Testis (tissue), 3 donors: ENCODE data around the gene LPAR5. TPM values are rescaled to one million over a fixed set of nuclear protein-coding genes. Genes with fewer than 3 reads are reported as not detected.

Experiments
- DNase-seq: peaks from one replicate; pipeline ENCODE4 v3.0.0-alpha.2; 2019
- H3K27ac ChIP-seq, 2 donors: fragments of 200-600 bp; sonication (generic); one replicate each; pipeline ENCODE4 v1.5.1; 2019
- H3K27me3 ChIP-seq: fragments of 200-600 bp; sonication (generic); one replicate; pipeline ENCODE4 v1.5.1; 2019
- H3K36me3 ChIP-seq: fragments of 200-600 bp; sonication (generic); one replicate; pipeline ENCODE4 v1.5.1; 2017; ENCODE audit warnings: low read depth; ENCODE audit errors: missing control alignments
- H3K4me1 ChIP-seq: fragments of 200-600 bp; sonication (generic); one replicate; pipeline ENCODE4 v1.5.1; 2019
- H3K4me3 ChIP-seq, 2 donors: fragments of 200-600 bp; sonication (generic); one replicate each; pipeline ENCODE4 v1.5.1; 2017 to 2019
- H3K9me3 ChIP-seq: fragments of 200-600 bp; sonication (generic); one replicate; pipeline ENCODE4 v1.5.1; 2017
- POLR2A ChIP-seq: fragments of 450-650 bp; IDR thresholded peaks from one replicate; pipeline ENCODE4 v1.6.1; 2017; ENCODE audit warnings: antibody characterized with exemption, mild to moderate bottlenecking, moderate library complexity
- WGBS, 2 donors: methylation state at CpG; one replicate each; pipeline ENCODE4 v1.1.5; 2018; 5-methylcytosine and 5-hydroxymethylcytosine counted together
- intact Hi-C: fragments of 100-400 bp; cut with DNase I; formaldehyde crosslinking; loops from one replicate; pipeline ENCODE4 v1.15.1; 2023; ENCODE audit warnings: low total_unique reads
- polyA plus RNA-seq: library from polyadenylated mRNA; stranded (reverse); fragments of 350-450 nt; fragmentation: Illumina TruSeq; extraction: RNeasy Lipid Tissue Mini Kit (QIAGEN cat#74804); gene quantifications from one replicate; pipeline ENCODE4 v1.2.3, GENCODE V29; 2014; ENCODE audit warnings: low read depth, low replicate concordance; ENCODE audit not compliant: insufficient read depth
- total RNA-seq, 2 donors: library from RNA; depleted of rRNA; stranded (reverse); fragments of >200 nt; gene quantifications; one replicate each; pipeline ENCODE4 v1.2.3, GENCODE V29; 2016
- TF ChIP-seq, protein P1 (sequence below), 3 experiments: fragments of 450-650 bp in 2 of 3; fragments of 200-600 bp in 1 of 3; sonication (generic) in 1 of 3; IDR thresholded peaks; one replicate each; pipeline ENCODE4 v1.5.1; 2016 to 2019; ENCODE audit warnings: antibody characterized with exemption in 3 of 3, mild to moderate bottlenecking in 2 of 3, moderate library complexity in 1 of 3

LPAR5 gene
- total and polyA plus RNA-seq, 3 donors from 2014 or later = 1.5 to 3.1 (median 2.4) TPM

DNA sequence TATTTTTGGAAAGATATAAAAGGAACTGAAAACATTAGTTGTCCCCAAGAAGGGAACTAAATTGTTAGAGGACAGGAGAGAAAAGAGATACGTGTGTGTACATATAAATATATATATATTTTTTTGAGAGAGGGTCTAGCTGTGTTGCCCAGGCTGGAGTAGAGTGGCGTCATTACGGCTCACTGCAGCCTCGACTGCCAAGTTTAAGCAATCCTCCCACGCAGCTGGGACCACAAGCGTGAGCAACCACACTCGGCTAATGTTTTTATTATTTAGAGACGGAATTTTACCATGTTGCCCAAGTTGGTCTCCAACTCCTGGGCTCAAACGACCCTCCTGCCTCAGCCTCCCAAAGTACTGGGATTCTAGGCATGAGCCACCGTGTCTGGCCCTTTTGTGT, 51.5 kb downstream of the LPAR5 start:
- Histone ChIP-seq H3K4me1 (no peaks in the 10 kb centered on the region), H3K36me3 (no peaks in the 10 kb centered on the region), H3K9me3 (no peaks in the 10 kb centered on the region), H3K27me3 (no peaks in the 10 kb centered on the region), H3K27ac (no peak overlapping the region), H3K4me3 (no peak overlapping the region)
- intact Hi-C loops = no loop called here
- 79% methylated on average over 10 of the region's 10 CpGs for WGBS, 2 donors
- DNase-seq = no peak
- TF ChIP-seq POLR2A = no peak
- TF ChIP-seq, protein P1, sequence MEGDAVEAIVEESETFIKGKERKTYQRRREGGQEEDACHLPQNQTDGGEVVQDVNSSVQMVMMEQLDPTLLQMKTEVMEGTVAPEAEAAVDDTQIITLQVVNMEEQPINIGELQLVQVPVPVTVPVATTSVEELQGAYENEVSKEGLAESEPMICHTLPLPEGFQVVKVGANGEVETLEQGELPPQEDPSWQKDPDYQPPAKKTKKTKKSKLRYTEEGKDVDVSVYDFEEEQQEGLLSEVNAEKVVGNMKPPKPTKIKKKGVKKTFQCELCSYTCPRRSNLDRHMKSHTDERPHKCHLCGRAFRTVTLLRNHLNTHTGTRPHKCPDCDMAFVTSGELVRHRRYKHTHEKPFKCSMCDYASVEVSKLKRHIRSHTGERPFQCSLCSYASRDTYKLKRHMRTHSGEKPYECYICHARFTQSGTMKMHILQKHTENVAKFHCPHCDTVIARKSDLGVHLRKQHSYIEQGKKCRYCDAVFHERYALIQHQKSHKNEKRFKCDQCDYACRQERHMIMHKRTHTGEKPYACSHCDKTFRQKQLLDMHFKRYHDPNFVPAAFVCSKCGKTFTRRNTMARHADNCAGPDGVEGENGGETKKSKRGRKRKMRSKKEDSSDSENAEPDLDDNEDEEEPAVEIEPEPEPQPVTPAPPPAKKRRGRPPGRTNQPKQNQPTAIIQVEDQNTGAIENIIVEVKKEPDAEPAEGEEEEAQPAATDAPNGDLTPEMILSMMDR (IDR thresholded peaks at IDR 0.05) = no peak

DNA sequence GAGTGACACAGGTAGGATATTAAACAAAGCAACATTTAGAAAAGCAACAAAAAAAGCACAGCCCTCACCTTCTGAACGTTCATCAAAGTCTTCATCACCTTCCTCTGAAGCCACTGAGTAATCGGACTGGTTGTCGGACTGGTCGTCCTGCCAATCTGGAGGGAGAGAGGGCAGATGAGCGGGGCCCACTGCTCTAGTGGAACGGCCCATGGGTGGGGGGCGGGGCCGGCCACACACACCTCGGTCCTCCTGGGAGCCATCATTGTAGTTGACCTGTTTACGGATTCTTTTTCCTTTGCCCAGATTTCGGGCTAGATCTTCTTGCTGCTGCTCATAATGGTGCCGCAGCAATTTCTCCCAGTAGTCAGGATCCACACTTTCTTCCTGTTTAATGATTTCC, 52.8 kb downstream of the LPAR5 start:
- no peak overlapping the region for H3K4me3 ChIP-seq
- intact Hi-C loops = no loop called here
- no peak for DNase-seq
- WGBS, 2 donors = 90 to 92% methylated on average over 12 of the region's 12 CpGs
- H3K4me1 ChIP-seq = no peaks in the 10 kb centered on the region
- H3K27me3 ChIP-seq = no peaks in the 10 kb centered on the region
- H3K9me3 ChIP-seq = no peaks in the 10 kb centered on the region
- no peaks in the 10 kb centered on the region for H3K36me3 ChIP-seq
- no peak overlapping the region for H3K27ac ChIP-seq
- no peak for TF ChIP-seq POLR2A
- TF ChIP-seq, protein P1 (IDR thresholded peaks at IDR 0.05) = no peak

DNA sequence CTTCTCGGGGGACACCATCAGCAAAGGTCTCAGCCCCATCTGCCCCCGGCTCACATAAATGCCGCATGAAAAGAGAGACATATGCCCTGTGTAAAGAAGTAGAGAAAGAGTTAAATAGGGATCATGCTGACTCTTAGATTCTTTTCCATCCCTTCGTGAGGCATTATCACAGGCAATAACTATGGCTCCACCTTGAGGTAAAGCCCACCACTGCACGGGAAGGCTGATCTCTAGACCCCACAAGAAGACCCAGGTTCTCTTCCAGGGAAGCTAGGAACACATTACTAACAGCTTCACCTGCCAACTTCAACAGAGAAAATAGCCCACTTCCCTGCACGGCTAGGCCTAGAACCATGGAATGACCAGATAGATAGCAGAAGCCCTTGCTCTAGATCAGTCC, 53.6 kb downstream of the LPAR5 start:
- DNase-seq = no peak
- no peaks in the 10 kb centered on the region for H3K4me1 ChIP-seq
- TF ChIP-seq, protein P1 (IDR thresholded peaks at IDR 0.05) = no peak
- TF ChIP-seq POLR2A = no peak
- intact Hi-C loops = no loop called here
- no peak overlapping the region for H3K27ac ChIP-seq
- H3K27me3 ChIP-seq = no peaks in the 10 kb centered on the region
- H3K36me3 ChIP-seq = no peaks in the 10 kb centered on the region
- H3K9me3 ChIP-seq = no peaks in the 10 kb centered on the region
- H3K4me3 ChIP-seq = no peak overlapping the region
- 66 to 71% methylated on average over 6 of the region's 6 CpGs for WGBS, 2 donors

DNA sequence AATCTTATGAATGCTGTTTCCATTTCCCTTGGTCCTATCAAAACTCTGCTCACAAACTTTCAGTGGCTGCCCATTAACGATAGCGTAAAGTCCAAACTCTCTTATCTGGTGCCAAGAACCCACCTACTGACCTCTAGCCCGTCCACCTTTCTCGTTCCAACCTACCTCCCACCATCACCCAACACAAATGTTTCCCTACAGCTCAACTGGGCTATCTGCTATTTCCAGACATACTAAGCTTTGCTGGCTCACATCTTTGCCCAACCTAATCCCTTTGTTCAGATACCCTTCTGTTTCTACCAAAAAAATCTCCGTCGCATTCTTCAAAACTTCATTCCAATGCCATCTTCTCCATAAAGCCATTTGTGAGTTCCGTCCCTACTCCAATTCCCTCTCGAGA, 60.1 kb downstream of the LPAR5 start:
- Histone ChIP-seq H3K27me3 (no peaks in the 10 kb centered on the region), H3K4me3 (no peak overlapping the region), H3K9me3 (no peaks in the 10 kb centered on the region), H3K27ac (no peak overlapping the region), H3K36me3 (no peaks in the 10 kb centered on the region), H3K4me1 (no peaks in the 10 kb centered on the region)
- intact Hi-C loops = no loop called here
- DNase-seq = no peak
- no peak for TF ChIP-seq POLR2A
- TF ChIP-seq, protein P1 (IDR thresholded peaks at IDR 0.05) = no peak
- 85 to 87% methylated on average over 8 of the region's 8 CpGs for WGBS, 2 donors

DNA sequence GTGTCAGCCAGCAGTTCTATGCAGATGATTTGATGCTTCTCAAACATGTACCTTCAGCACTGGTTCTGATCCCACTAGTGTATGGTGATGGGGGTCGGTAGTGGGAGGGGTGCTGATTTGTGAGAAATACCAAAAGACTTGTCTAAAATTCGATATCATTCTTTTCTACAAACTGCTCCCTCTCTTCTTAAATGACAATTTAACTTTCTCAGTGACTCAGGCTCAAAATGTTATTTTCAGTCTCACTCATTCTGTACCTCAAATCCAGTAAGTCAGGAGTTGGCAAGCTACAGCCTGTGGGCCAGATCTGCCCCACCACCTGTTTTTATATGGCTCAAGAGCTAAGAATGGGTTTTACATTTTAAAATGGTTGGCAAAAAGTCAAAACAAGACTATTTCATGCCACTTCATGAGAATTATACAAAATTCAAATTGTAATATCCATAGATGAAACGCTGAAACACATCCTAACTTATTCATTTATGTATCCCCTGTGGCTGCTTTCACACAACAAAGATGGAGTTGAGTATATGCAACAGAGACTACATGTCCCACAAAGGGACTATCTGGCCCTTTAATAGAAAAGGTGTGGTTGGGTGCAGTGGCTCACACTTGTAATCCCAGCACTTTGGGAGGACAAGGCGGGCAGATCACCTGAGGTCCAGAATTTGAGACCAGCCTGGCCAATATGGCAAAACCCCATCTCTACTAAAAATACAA, 61.0 kb downstream of the LPAR5 start:
- H3K4me3 ChIP-seq = no peak overlapping the region
- no peak overlapping the region for H3K27ac ChIP-seq
- no peaks in the 10 kb centered on the region for H3K36me3 ChIP-seq
- H3K27me3 ChIP-seq = no peaks in the 10 kb centered on the region
- intact Hi-C loops = no loop called here
- no peak for TF ChIP-seq POLR2A
- TF ChIP-seq, protein P1 (IDR thresholded peaks at IDR 0.05) = no peak
- 90 to 92% methylated on average over 4 of the region's 4 CpGs for WGBS, 2 donors
- DNase-seq = no peak
- H3K9me3 ChIP-seq = no peaks in the 10 kb centered on the region
- H3K4me1 ChIP-seq = no peaks in the 10 kb centered on the region
